Chondrocyte (in vitro differentiated cells): ENCODE measurements around the gene SERF2. TPM values are rescaled to one million over a fixed set of nuclear protein-coding genes. Genes with fewer than 3 reads are reported as not detected.
"Not testable (repeated sequence)": the region's sequence is repeated elsewhere in the genome, so short reads cannot be mapped to it uniquely, and the experiment has no call there.

Experiments used
- DNase-seq: peaks from one replicate; pipeline ENCODE4 v3.0.0; 2021; ENCODE audit warnings: mixed read lengths, low spot score
- H3K27ac Mint-ChIP-seq: one replicate; pipeline ENCODE4 v1.8.0; 2021; ENCODE audit warnings: mild to moderate bottlenecking, moderate library complexity, mixed read lengths; ENCODE audit not compliant: unreplicated experiment
- H3K27me3 Mint-ChIP-seq: 2 replicates; pipeline ENCODE4 v1.8.0; 2021; ENCODE audit warnings: low read depth, mixed read lengths
- H3K36me3 Mint-ChIP-seq: 2 replicates; pipeline ENCODE4 v1.8.0; 2021; ENCODE audit warnings: low read depth, mixed read lengths
- H3K4me1 Mint-ChIP-seq: 2 replicates; pipeline ENCODE4 v1.8.0; 2021; ENCODE audit warnings: low read depth, mild to moderate bottlenecking, mixed read lengths
- H3K4me3 Mint-ChIP-seq: one replicate; pipeline ENCODE4 v1.8.0; 2021; ENCODE audit warnings: mild to moderate bottlenecking, moderate library complexity, mixed read lengths; ENCODE audit not compliant: unreplicated experiment
- H3K9me3 Mint-ChIP-seq: 2 replicates; pipeline ENCODE4 v1.8.0; 2021; ENCODE audit warnings: low read depth, mixed read lengths
- CTCF ChIP-seq: fragments of 200-600 bp; sonication (generic); IDR thresholded peaks from 2 replicates; pipeline ENCODE4 v1.5.0; 2021; ENCODE audit warnings: antibody characterized with exemption, mild to moderate bottlenecking, moderate library complexity
- total RNA-seq: library from RNA; stranded (reverse); gene quantifications from 3 replicates; pipeline ENCODE4 v1.2.1, GENCODE V29; 2021

The SERF2 gene
- total RNA-seq, 1 donor from 2014 or later = 1,502 TPM

DNA sequence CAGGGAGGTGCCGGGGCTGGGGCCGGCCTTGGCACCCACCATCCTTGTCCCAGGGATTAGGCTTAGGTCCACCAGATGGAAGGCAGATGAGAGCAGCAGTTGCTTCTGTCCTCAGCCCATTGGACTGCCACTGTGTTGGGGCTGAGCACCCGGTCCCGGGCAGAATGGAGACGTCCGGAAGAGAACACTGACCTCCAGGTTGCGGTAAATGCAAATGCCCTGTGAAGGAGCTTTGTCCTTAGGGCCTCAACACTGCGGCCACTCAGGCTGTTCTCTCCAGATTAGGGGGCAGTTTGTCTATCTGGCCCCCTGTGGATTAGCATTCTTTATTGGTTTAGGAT is 7.8 kb downstream of the SERF2 start, which contains the start of gene SERINC4:
Gene SERINC4, minus strand, starts transcription at position 276 of the 341 bp plus-strand sequence. Its CDS starts 234 bp downstream, at position 42.
- H3K9me3 Mint-ChIP-seq = no peaks in the 10 kb centered on the region
- peak within 1 kb of the TSS; percentile 99 for H3K4me3 Mint-ChIP-seq
- no peak for DNase-seq
- TF ChIP-seq CTCF = no peak
- peaks cover 14% of the 10 kb centered on the region for H3K36me3 Mint-ChIP-seq
- H3K27ac Mint-ChIP-seq = peak within 1 kb of the TSS; percentile 99
- H3K27me3 Mint-ChIP-seq = no peaks in the 10 kb centered on the region
- peaks cover 58% of the 10 kb centered on the region for H3K4me1 Mint-ChIP-seq

DNA sequence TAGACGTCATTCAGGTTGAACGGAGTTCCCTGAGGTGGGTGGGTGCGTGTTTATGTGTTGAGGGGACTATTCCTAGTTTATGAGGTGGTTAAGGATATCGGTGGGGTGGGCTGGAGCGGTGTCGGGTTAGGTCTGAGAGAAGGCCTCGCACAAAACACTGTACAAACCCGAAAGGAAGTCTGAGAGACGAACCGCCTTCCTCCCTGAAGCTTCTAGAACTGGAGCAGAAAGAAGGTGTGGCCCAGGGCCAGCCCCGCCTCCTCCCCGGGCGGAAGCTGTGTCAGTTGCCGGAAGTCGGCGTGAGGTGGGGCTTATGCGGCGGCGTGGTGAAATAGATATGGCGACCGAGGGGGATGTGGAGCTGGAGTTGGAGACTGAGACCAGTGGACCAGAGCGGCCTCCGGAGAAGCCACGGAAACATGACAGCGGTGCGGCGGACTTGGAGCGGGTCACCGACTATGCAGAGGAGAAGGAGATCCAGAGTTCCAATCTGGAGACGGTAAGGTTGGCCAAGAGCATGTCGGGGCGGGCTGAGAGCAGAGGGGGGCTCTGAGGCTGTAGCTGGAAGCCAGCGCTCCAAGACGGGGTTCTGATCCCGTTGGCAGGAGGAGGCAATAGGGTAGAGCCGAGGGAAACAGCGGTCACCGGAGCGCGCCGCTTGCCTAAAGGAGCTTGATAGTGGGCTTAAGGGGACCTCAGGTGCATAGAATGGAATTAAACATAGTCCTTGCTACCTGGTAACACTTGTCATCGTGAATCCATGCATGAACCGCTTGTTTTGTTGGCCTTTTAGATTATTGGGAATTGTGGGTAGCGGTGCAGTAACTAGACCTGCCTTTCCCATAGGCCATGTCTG is 8.4 kb downstream of the SERF2 start, which contains the start of gene HYPK:
Gene HYPK, plus strand, starts transcription at position 314 of the 856 bp plus-strand sequence. Its CDS starts 24 bp downstream, at position 338.
- Mint-ChIP-seq H3K4me1 (peaks cover 52% of the 10 kb centered on the region), H3K9me3 (no peaks in the 10 kb centered on the region), H3K4me3 (peak within 1 kb of the TSS; percentile 99), H3K27me3 (no peaks in the 10 kb centered on the region), H3K36me3 (peaks cover 16% of the 10 kb centered on the region), H3K27ac (peak within 1 kb of the TSS; percentile 99)
- no peak for TF ChIP-seq CTCF
- DNase-seq = peak; percentile 97

DNA sequence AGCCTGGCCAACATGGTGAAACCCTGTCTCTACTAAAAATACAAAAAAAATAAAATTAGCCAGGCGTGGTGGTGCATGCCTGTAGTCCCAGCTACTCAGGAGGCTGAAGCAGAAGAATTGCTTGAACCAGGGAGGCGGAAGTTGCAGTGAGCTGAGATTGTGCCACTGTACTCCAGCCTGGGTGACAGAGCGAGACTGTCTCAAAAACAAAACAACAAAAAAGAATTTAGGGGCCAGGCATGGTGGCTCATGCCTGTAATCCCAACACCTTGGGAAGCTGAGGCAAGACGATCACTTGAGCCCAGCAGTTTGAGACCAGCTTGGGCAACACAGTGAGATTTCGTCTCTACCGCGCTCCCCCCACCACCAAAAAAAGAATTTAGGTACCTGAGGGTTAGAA is 10.6 kb downstream of the SERF2 start:
- Mint-ChIP-seq H3K4me1 (peaks cover 31% of the 10 kb centered on the region), H3K36me3 (peaks cover 30% of the 10 kb centered on the region)
- DNase-seq, H3K27ac Mint-ChIP-seq, H3K9me3 Mint-ChIP-seq, H3K4me3 Mint-ChIP-seq, H3K27me3 Mint-ChIP-seq: not testable (repeated sequence)

- peaks cover 43% of the 10 kb centered on the region for H3K36me3 Mint-ChIP-seq
- TF ChIP-seq CTCF = no peak
These were observed 16.4 kb downstream of the SERF2 start for GRCh38 chr15:43808435-43808950.

DNA sequence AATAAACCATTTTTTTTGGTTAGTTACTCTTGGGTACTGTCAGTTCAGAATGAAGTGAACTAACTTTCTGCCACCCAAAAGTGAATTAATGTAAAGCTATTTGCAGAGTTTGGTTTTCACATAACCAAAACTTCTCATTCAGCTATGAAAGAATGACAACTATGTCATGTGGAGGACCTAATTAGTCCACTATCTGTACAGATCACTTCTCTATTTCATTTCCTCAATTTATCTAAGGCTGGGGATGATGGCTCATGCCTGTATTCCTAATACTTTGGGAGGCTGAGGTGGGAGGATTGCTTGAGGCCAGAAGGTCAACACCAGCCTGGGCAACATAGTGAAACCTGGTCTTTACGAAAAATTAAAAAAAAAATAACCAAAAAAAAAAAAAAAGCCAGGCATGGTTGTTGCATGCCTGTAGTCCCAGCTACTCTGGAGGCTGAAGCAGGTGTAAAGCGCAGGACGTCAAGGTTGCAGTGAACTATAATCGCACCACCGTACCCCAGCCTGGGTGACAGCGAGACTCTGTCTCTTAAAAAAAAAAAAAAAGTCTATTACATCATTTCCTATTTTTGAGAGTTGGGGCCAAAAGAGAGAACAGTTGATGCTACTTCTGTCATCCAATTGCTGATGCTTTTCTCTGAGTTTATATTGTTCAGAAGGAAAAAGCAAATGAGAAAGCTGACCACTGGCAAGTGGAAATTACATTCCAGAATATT is 17.0 kb downstream of the SERF2 start:
- H3K4me1 Mint-ChIP-seq = no peaks in the 10 kb centered on the region
- no peaks in the 10 kb centered on the region for H3K27me3 Mint-ChIP-seq
- DNase-seq = no peak
- H3K4me3 Mint-ChIP-seq = no peak overlapping the region
- H3K27ac Mint-ChIP-seq = no peak overlapping the region
- H3K9me3 Mint-ChIP-seq = no peaks in the 10 kb centered on the region
- peaks cover 45% of the 10 kb centered on the region for H3K36me3 Mint-ChIP-seq
- no peak for TF ChIP-seq CTCF

More at GRCh38 chr15:43808435-43808950, 16.4 kb downstream of the SERF2 start:
- Mint-ChIP-seq H3K4me1 (no peaks in the 10 kb centered on the region), H3K4me3 (no peak overlapping the region), H3K9me3 (no peaks in the 10 kb centered on the region), H3K27ac (no peak overlapping the region), H3K27me3 (no peaks in the 10 kb centered on the region)
- no peak for DNase-seq

DNA sequence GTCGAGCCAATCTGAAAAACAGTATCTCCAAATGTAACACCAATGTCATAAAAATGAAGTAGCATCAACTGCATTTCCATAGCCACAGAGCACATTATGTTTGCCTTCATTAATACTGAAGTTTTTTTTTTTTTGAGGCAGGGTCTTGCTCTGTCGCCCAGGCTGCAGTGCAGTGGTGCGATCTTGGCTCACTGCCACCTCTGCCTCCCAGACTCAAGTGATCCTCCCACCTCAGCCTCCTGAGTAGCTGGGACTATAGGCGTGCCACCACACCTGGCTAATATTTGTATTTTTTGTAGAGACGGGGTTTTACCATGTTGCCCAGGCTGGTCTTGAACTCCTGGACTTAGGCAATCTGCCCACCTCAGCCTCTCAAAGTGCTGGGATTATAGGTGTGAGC is 22.9 kb downstream of the SERF2 start:
- not testable (repeated sequence) for H3K4me1 Mint-ChIP-seq

More for the DNA sequence above, 22.9 kb downstream of the SERF2 start:
- not testable (repeated sequence) for H3K4me3 Mint-ChIP-seq, DNase-seq, H3K27me3 Mint-ChIP-seq, H3K27ac Mint-ChIP-seq, H3K9me3 Mint-ChIP-seq
- H3K36me3 Mint-ChIP-seq = peaks cover 34% of the 10 kb centered on the region
